Prostate gland (tissue), 2 donors: Measurements from ENCODE around the gene PPP2R2D. TPM values are rescaled to one million over a fixed set of nuclear protein-coding genes. Genes with fewer than 3 reads are reported as not detected.
A peak's percentile ranks its signal among the peaks of the same experiment; 100 is the strongest.

Experiments used
- DNase-seq: peaks from one replicate; pipeline ENCODE4 v3.0.0-alpha.2; 2019; ENCODE audit warnings: low spot score
- H3K27ac ChIP-seq, 2 donors: fragments of 200-600 bp; sonication (generic); 2 replicates each; pipeline ENCODE4 v1.5.1; 2017 to 2019
- H3K27me3 ChIP-seq: fragments of 200-600 bp; sonication (generic); replicated peaks from 2 replicates; pipeline ENCODE4 v1.5.1; 2019; ENCODE audit not compliant: insufficient read depth
- H3K36me3 ChIP-seq, 2 donors: fragments of 200-600 bp; sonication (generic); 1 replicate in 1 of 2; 2 replicates in 1 of 2; pipeline versions ENCODE4 v1.5.1 to v1.8.1; 2017 to 2019
- H3K4me1 ChIP-seq: fragments of 200-600 bp; sonication (generic); replicated peaks from 2 replicates; pipeline ENCODE4 v1.5.1; 2019
- H3K4me3 ChIP-seq, 2 donors: fragments of 200-600 bp; sonication (generic); 2 replicates each; pipeline ENCODE4 v1.5.1; 2017 to 2019
- H3K9me3 ChIP-seq: fragments of 200-600 bp; sonication (generic); 2 replicates; pipeline ENCODE4 v1.5.1; 2017
- POLR2A ChIP-seq: fragments of 450-650 bp; IDR thresholded peaks from one replicate; pipeline ENCODE4 v1.6.1; 2016; ENCODE audit warnings: antibody characterized with exemption, mild to moderate bottlenecking
- POLR2AphosphoS5 ChIP-seq: sonication (generic); formaldehyde crosslinking; IDR thresholded peaks from one replicate; pipeline ENCODE4 v1.6.1; 2017; ENCODE audit warnings: antibody characterized with exemption
- WGBS: methylation state at CpG from one replicate; pipeline ENCODE4 v1.1.5; 2018; 5-methylcytosine and 5-hydroxymethylcytosine counted together
- intact Hi-C: fragments of 100-400 bp; cut with DNase I; formaldehyde crosslinking; loops from one replicate; pipeline ENCODE4 v1.14.2; 2022
- total RNA-seq, 2 donors: library from RNA; depleted of rRNA; stranded (reverse); fragments of >200 nt; gene quantifications; one replicate each; pipeline ENCODE4 v1.1.0, GENCODE V29; 2016
- TF ChIP-seq, protein P1 (sequence below), 4 experiments: fragments of 200-600 bp in 2 of 4; fragments of 450-650 bp in 2 of 4; sonication (generic) in 2 of 4; IDR thresholded peaks; 1 replicate in 3 of 4; 2 replicates in 1 of 4; pipeline ENCODE4 v1.5.1; 2016 to 2019; ENCODE audit warnings: antibody characterized with exemption in 4 of 4, mild to moderate bottlenecking in 2 of 4, moderate library complexity in 2 of 4

The PPP2R2D gene
- total RNA-seq, 2 donors from 2014 or later = 37.0 to 55.2 TPM

DNA sequence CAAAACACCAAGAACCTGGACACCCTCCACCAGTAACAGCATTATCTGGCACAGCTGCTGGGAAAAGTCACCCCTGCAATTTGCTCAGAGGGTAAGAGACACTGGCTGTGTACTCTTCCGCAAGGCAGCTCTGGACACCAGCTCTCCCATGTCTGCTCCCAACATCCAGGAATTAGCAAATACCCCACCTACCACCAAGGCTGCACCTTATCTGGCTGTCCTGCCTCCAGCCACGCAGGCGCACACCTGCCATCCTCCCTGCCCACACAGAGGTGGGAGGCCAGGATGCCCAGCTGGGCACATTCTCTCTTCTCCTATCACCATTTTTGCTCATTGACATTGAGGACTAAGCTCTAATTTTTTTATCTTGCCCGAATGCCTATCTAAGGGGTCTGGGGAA lies 101.2 kb downstream of the PPP2R2D start:
- H3K36me3 ChIP-seq = no peaks in the 10 kb centered on the region
- no peak overlapping the region for H3K4me3 ChIP-seq
- WGBS = 81% methylated on average over 4 of the region's 4 CpGs
- peak overlapping the region in 1 of 2 donors; percentile 57 for H3K27ac ChIP-seq
- no peak for DNase-seq
- intact Hi-C loops = no loop called here
- H3K4me1 ChIP-seq = peaks cover 20% of the 10 kb centered on the region
- H3K27me3 ChIP-seq = no peaks in the 10 kb centered on the region
- TF ChIP-seq, protein P1, sequence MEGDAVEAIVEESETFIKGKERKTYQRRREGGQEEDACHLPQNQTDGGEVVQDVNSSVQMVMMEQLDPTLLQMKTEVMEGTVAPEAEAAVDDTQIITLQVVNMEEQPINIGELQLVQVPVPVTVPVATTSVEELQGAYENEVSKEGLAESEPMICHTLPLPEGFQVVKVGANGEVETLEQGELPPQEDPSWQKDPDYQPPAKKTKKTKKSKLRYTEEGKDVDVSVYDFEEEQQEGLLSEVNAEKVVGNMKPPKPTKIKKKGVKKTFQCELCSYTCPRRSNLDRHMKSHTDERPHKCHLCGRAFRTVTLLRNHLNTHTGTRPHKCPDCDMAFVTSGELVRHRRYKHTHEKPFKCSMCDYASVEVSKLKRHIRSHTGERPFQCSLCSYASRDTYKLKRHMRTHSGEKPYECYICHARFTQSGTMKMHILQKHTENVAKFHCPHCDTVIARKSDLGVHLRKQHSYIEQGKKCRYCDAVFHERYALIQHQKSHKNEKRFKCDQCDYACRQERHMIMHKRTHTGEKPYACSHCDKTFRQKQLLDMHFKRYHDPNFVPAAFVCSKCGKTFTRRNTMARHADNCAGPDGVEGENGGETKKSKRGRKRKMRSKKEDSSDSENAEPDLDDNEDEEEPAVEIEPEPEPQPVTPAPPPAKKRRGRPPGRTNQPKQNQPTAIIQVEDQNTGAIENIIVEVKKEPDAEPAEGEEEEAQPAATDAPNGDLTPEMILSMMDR (IDR thresholded peaks at IDR 0.05) = no peak
- TF ChIP-seq POLR2A = no peak
- no peak for TF ChIP-seq POLR2AphosphoS5
- no peaks in the 10 kb centered on the region for H3K9me3 ChIP-seq

DNA sequence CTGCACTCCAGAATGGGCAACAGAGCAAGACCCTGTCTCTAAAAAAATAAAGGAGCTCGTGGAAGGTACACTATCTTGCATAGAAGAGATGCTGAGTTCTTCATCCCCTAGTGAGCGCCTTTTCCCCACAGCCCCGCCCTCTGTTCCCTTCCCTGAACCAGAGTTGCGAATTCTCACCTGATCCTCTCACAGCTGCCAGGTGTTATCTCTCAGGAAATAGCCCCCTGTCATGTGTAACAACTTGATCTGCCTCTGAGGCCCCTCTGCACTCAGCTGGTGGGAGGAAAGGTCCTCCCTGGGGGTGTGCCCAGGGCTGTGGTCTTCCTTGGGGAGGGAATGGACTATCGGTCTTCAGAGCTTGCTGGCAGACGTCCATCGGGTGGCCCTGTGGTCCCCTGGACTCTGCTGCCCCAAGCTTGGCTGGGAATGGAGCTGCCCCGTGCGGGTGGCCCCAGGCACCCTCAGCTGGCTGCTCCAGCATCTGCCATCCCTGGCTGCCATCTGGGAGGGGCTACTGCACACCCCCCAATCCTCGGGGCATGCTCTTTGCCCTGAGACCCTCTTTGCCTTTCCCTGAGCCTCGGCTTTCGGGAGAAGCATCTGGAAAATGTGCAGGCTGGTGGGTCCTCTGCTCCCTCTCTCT lies 102.6 kb downstream of the PPP2R2D start:
- TF ChIP-seq, protein P1 (IDR thresholded peaks at IDR 0.05) = no peak
- TF ChIP-seq POLR2A (no peak), POLR2AphosphoS5 (no peak)
- WGBS = 74% methylated on average over 12 of the region's 12 CpGs
- no peak for DNase-seq
- no peaks in the 10 kb centered on the region for H3K9me3 ChIP-seq
- peaks cover 14% of the 10 kb centered on the region for H3K4me1 ChIP-seq
- no peaks in the 10 kb centered on the region for H3K27me3 ChIP-seq
- H3K27ac ChIP-seq = no peak overlapping the region
- intact Hi-C loops = no loop called here
- no peak overlapping the region for H3K4me3 ChIP-seq
- no peaks in the 10 kb centered on the region for H3K36me3 ChIP-seq

DNA sequence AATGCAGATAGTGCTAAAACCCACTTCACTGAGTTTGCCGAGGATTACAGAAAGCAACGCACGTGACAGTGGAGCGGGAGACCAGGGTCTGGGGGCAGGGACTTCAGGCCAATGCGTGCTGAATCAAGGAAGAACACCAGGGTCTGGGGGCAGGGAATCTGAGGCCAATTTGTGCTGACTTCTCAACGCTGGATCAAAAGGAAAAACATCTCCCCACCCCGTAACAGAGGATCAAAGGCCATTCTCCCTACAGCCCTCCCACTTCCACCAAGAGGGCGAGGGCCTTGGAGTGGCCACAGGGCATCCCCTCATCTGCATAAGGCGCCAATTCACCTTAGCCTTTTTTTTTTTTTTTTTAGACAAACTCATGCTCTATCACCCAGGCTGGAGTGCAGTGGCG lies 103.2 kb downstream of the PPP2R2D start:
- H3K27ac ChIP-seq = no peak overlapping the region
- no peak overlapping the region for H3K4me3 ChIP-seq
- no peak for DNase-seq
- intact Hi-C loops = no loop called here
- no peaks in the 10 kb centered on the region for H3K36me3 ChIP-seq
- no peaks in the 10 kb centered on the region for H3K9me3 ChIP-seq
- peaks cover 8% of the 10 kb centered on the region for H3K4me1 ChIP-seq
- no peaks in the 10 kb centered on the region for H3K27me3 ChIP-seq
- WGBS = 81% methylated on average over 10 of the region's 10 CpGs
- TF ChIP-seq, protein P1 (IDR thresholded peaks at IDR 0.05) = no peak
- TF ChIP-seq POLR2AphosphoS5 (no peak), POLR2A (no peak)

DNA sequence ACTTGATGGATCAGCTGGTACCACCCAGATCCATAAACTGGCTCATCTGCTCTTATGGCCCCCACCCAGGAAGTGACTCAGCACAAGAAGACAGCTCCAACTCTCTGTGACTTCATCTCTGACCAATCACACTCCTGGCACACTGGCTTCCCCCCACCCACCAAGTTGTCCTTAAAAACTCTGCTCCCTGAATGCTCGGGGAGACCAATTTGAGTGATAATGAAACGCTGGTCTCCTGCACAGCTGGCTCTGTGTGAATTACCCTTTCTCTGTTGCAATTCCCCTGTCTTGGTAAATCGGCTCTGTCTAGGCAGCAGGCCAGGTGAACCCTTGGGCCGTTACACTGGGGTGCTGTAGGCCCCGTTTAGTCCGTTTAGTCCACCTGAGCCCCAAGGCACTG lies 104.3 kb downstream of the PPP2R2D start:
- intact Hi-C loops = no loop called here
- no peak overlapping the region for H3K27ac ChIP-seq
- TF ChIP-seq, protein P1 (IDR thresholded peaks at IDR 0.05) = no peak
- TF ChIP-seq POLR2AphosphoS5 = no peak
- TF ChIP-seq POLR2A = no peak
- peaks cover 5% of the 10 kb centered on the region for H3K4me1 ChIP-seq
- WGBS = 99% methylated on average over 6 of the region's 6 CpGs
- no peak overlapping the region for H3K4me3 ChIP-seq
- no peak for DNase-seq
- H3K9me3 ChIP-seq = no peaks in the 10 kb centered on the region
- no peaks in the 10 kb centered on the region for H3K27me3 ChIP-seq
- no peaks in the 10 kb centered on the region for H3K36me3 ChIP-seq

DNA sequence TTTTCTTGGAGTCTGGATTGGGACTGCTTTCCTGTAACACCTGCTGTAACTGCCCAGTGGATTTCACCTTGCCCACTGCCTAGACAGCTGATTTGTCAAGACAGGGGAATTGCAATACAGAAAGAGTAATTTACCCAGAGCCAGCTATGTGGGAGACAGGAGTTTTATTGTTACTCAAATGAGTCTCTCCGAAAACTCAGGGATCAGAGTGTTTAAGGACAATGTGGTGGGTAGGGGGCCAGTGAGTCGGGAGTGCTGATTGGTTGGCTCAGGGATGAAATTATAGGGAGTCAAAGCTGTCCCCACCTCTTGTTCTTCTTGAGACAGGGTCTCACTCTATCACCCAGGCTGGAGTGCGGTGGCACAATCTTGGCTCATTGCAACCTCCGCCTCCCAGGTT lies 106.2 kb downstream of the PPP2R2D start:
- no peak for TF ChIP-seq POLR2AphosphoS5
- TF ChIP-seq POLR2A = no peak
- TF ChIP-seq, protein P1 (IDR thresholded peaks at IDR 0.05) = no peak
- Histone ChIP-seq H3K4me3 (no peak overlapping the region), H3K36me3 (no peaks in the 10 kb centered on the region), H3K9me3 (no peaks in the 10 kb centered on the region), H3K27ac (peak overlapping the region in 1 of 2 donors; percentile 67), H3K4me1 (peaks cover 5% of the 10 kb centered on the region), H3K27me3 (no peaks in the 10 kb centered on the region)
- 80% methylated on average over 4 of the region's 4 CpGs for WGBS
- no peak for DNase-seq
- intact Hi-C loops = no loop called here
